GM12874 (cell line): ENCODE results near the gene KCNK1.
A peak's percentile ranks its signal among the peaks of the same experiment; 100 is the strongest.

Source experiments
- CTCF ChIP-seq: IDR thresholded peaks from 2 replicates; pipeline ENCODE4 v1.5.1; 2011; ENCODE audit warnings: low read depth, mild to moderate bottlenecking, control low read depth, low read length, moderate library complexity; ENCODE audit not compliant: insufficient read depth

KCNK1 gene

GRCh38 chr1:233668725-233669294, 54.9 kb downstream of the KCNK1 start:
- no peak for TF ChIP-seq CTCF

- no peak for TF ChIP-seq CTCF
Measured at GRCh38 chr1:233671286-233671685, 57.4 kb downstream of the KCNK1 start.

- TF ChIP-seq CTCF = no peak
Measured at GRCh38 chr1:233672732-233673131, 58.8 kb downstream of the KCNK1 start.

- TF ChIP-seq CTCF = no peak
Measured at GRCh38 chr1:233673261-233673946, 59.5 kb downstream of the KCNK1 start.

- TF ChIP-seq CTCF = no peak
Measured at GRCh38 chr1:233673947-233674431, 60.1 kb downstream of the KCNK1 start.

- TF ChIP-seq CTCF = no peak
Measured at GRCh38 chr1:233675446-233675845, 61.5 kb downstream of the KCNK1 start.

GRCh38 chr1:233675893-233676292, 62.0 kb downstream of the KCNK1 start:
- TF ChIP-seq CTCF = peak; percentile 30; the same call in 1 of the 2 replicates
